ENCODE results near the gene XPO6.

The XPO6 gene

GRCh38 chr16:28062261-28062846, 149.4 kb downstream of the XPO6 start:
- DNase-seq (ENCODE audit: low spot score), result no peak

- DNase-seq (ENCODE audit: low spot score), result no peak
Measured at GRCh38 chr16:28061352-28062101, 150.2 kb downstream of the XPO6 start.

- DNase-seq (ENCODE audit: low spot score), result no peak
Measured at GRCh38 chr16:28059841-28060575, 151.8 kb downstream of the XPO6 start.

- no peak for DNase-seq (ENCODE audit: low spot score)
Measured at GRCh38 chr16:28058839-28059589, 152.8 kb downstream of the XPO6 start.

- no peak for DNase-seq (ENCODE audit: low spot score)
Measured at GRCh38 chr16:28057949-28058348, 153.8 kb downstream of the XPO6 start.

GRCh38 chr16:28053461-28053860, 158.3 kb downstream of the XPO6 start:
- no peak for DNase-seq (ENCODE audit: low spot score)

- DNase-seq (ENCODE audit: low spot score), result no peak
Measured at GRCh38 chr16:28052274-28053128, 159.3 kb downstream of the XPO6 start.

- DNase-seq (ENCODE audit: low spot score), result no peak
Measured at GRCh38 chr16:28051486-28051885, 160.3 kb downstream of the XPO6 start.
